Smooth muscle cell of trachea (primary cell): ENCODE data around the gene MZT2A. TPM values are rescaled to one million over a fixed set of nuclear protein-coding genes. Genes with fewer than 3 reads are reported as not detected.

Experiments
- total RNA-seq: library from RNA; depleted of rRNA; stranded (reverse); fragments of >200 nt; gene quantifications from 2 replicates; pipeline ENCODE4 v1.2.1, GENCODE V29; 2014

The MZT2A gene, protein sequence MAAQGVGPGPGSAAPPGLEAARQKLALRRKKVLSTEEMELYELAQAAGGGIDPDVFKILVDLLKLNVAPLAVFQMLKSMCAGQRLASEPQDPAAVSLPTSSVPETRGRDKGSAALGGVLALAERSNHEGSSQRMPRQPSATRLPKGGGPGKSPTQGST
- 66.8 and 119 TPM in 2 replicates for total RNA-seq

DNA sequence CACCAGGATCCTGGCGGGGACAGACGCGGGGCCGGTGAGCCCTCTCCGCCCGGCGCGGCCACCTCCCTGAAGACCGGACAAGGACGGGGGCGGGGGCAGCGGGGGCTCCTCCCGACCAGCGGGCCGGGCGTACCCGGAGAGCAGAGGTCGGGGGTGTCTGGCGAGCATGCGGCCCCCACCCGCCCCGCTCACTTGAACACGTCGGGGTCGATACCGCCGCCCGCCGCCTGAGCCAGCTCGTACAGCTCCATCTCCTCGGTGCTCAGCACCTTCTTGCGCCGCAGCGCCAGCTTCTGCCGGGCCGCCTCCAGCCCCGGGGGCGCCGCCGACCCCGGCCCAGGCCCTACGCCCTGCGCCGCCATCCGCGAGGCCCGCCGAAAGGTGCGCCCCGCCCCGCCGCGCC lies at the start of gene MZT2A:
MZT2A (minus strand) TSS at position 383 of the 403 bp plus-strand sequence; CDS start at position 362, 21 bp downstream.

DNA sequence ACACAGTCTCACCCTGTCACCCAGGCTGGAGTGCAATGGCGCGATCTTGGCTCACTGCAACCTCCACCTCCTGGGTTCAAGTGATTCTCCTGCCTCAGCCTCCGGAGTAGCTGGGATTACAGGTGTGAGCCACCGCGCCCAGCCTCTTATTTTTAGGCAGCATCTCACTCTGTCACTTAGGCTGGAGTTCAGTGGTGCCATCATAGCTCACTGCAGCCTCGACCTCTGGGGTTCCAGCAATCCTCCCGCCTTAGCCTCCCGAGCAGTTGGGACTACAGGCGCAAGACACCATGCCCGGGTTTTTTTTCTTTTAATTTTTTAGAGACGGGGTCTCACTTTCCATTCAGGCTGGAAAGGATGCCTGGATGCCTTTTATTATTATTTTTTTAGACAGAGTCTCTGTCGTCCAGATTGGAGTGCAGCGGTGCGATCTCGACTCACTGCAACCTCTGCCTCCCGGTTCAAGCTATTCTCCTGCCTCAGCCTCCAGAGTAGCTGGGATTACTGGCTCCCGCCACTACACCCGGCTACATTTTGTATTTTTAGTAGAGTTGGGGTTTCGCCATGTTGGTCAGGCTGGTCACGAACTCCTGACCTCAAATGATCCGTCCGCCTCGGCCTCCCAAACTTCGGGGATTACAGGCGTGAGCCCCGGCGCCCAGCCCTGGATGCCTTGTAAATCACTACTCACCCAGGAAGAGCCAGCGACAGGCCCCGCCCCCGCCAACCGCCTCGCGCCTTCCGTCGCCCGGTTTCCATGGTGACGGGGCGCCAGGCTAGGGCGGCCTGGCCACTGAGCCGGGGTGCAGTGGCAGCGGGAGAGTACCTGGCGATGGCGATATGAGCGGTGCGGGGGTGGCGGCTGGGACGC lies 35.2 kb upstream of the MZT2A start, which contains the start of gene CCDC74A:
CCDC74A (plus strand) TSS at position 758 of the 871 bp plus-strand sequence; CDS start at position 841, 83 bp downstream.

DNA sequence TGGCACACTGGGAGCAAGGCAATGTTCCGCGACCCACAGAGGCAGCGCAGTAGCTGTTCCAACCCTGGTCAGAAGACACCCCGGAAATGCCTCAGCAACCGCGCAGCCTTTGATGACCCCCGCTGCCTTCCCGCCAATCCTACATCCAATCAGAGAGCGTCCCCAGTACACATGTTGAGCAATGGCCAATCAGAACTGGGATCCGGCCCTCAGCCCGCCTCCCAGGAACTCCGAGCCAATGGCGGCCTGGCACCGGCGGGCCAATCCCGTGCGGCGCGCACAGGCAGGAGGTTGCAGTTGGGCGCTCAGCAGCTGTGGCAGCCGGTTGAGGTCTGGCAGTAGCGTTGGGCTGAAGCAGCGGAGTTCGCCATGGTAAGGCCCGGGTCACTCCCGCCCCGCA lies 16.4 kb downstream of the MZT2A start, which contains the start of gene TUBA3D:
TUBA3D (plus strand) TSS at position 289 of the 400 bp plus-strand sequence; CDS start at position 370, 81 bp downstream.

Other genes starting within 250 kb of the MZT2A start
- gene RAB6D, start 128.2 kb downstream of the MZT2A start, total RNA-seq, result under 0.01 TPM in 1 of 2 replicates, not detected in the other
- not detected in 2 replicates for gene TUBA3D, start 16.3 kb downstream of the MZT2A start, total RNA-seq
- 9.0 and 12.7 TPM in 2 replicates for gene CCDC74A, start 35.5 kb upstream of the MZT2A start, total RNA-seq